ENCODE measurements around the gene ZNF502.

GRCh38 chr3:44666346-44666745 is 46.1 kb upstream of the ZNF502 start:
- TF ChIP-seq, protein P1, sequence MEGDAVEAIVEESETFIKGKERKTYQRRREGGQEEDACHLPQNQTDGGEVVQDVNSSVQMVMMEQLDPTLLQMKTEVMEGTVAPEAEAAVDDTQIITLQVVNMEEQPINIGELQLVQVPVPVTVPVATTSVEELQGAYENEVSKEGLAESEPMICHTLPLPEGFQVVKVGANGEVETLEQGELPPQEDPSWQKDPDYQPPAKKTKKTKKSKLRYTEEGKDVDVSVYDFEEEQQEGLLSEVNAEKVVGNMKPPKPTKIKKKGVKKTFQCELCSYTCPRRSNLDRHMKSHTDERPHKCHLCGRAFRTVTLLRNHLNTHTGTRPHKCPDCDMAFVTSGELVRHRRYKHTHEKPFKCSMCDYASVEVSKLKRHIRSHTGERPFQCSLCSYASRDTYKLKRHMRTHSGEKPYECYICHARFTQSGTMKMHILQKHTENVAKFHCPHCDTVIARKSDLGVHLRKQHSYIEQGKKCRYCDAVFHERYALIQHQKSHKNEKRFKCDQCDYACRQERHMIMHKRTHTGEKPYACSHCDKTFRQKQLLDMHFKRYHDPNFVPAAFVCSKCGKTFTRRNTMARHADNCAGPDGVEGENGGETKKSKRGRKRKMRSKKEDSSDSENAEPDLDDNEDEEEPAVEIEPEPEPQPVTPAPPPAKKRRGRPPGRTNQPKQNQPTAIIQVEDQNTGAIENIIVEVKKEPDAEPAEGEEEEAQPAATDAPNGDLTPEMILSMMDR (IDR thresholded peaks at IDR 0.05) = no peak
- no peak for TF ChIP-seq POLR2A (IDR thresholded peaks at IDR 0.05)
